ENCODE results near the gene TBC1D3I. TPM values are rescaled to one million over a fixed set of nuclear protein-coding genes. Genes with fewer than 3 reads are reported as not detected.
"Not testable (repeated sequence)": the region's sequence is repeated elsewhere in the genome, so short reads cannot be mapped to it uniquely, and the experiment has no call there.

Gene TBC1D3I
- total and polyA plus RNA-seq, 3 experiments from 2014 or later = 0.20 to 0.51 TPM; not detected in 1

- CTCF ChIA-PET = interaction anchor here (1.0 to 2.3 kb wide), 4 partner anchors 19 to 270 kb away, joined by 3 to 12 read pairs (median 4); no protein-coding TSS in a partner anchor
- POLR2A ChIA-PET = interaction anchor here (1.0 kb wide), 1 partner anchor 19 kb away, joined by 3 read pairs; no protein-coding TSS in a partner anchor
- not testable (repeated sequence) for H3K36me3 Mint-ChIP-seq; H3K36me3 ChIP-seq (ENCODE audit: insufficient read depth, low read length); H3K9me3 Mint-ChIP-seq; H3K4me3 ChIP-seq (ENCODE audit: low read length); H3K27me3 Mint-ChIP-seq; H3K27me3 ChIP-seq (ENCODE audit: insufficient read depth, low read length, poor library complexity, severe bottlenecking); H3K27ac ChIP-seq (ENCODE audit: low read depth, low read length); H3K9me3 ChIP-seq (ENCODE audit: low read length); DNase-seq
- Mint-ChIP-seq H3K4me1 (peaks cover 46 to 83% (median 77%) of the 10 kb centered on the region in 3 donors), H3K27ac (peak overlapping the region; percentile 86 to 99 (median 92)), H3K4me3 (peak overlapping the region; percentile 59 to 94 (median 85))
- H3K4me1 ChIP-seq (ENCODE audit: insufficient read depth, low read length) = peaks cover 35% of the 10 kb centered on the region
Measured at GRCh38 chr17:36211484-36212271, 52.7 kb downstream of the TBC1D3I start.

- not testable (repeated sequence) for H3K27me3 ChIP-seq (ENCODE audit: insufficient read depth, low read length, poor library complexity, severe bottlenecking); H3K4me3 ChIP-seq (ENCODE audit: low read length); H3K9me3 ChIP-seq (ENCODE audit: low read length); H3K27me3 Mint-ChIP-seq; H3K36me3 Mint-ChIP-seq; H3K9me3 Mint-ChIP-seq; H3K27ac ChIP-seq (ENCODE audit: low read depth, low read length); H3K36me3 ChIP-seq (ENCODE audit: insufficient read depth, low read length)
- ChIA-PET POLR2A (interaction anchor here (0.7 to 1.1 kb wide), 2 partner anchors 15 to 28 kb away, joined by 3 read pairs; no protein-coding TSS in a partner anchor), CTCF (interaction anchor here (1.0 to 2.3 kb wide), 4 partner anchors 15 to 271 kb away, joined by 3 to 12 read pairs (median 4); no protein-coding TSS in a partner anchor)
- DNase-seq = peak in 2 of 5 donors; percentile 31 to 67
- Mint-ChIP-seq H3K4me1 (peaks cover 56 to 83% (median 80%) of the 10 kb centered on the region in 3 donors), H3K4me3 (peak within 1 kb of the TSS; percentile 67 to 94 (median 85)), H3K27ac (peak within 1 kb of the TSS; percentile 86 to 99 (median 92))
- H3K4me1 ChIP-seq (ENCODE audit: insufficient read depth, low read length) = peaks cover 39% of the 10 kb centered on the region
Measured at GRCh38 chr17:36210439-36211211, 53.7 kb downstream of the TBC1D3I start, which contains the start of gene CCL4L2. Gene CCL4L2 (plus strand): TSS chr17:36211063.

- no peaks in the 10 kb centered on the region for H3K36me3 Mint-ChIP-seq
- Histone ChIP-seq H3K27me3 (ENCODE audit: insufficient read depth, low read length, poor library complexity, severe bottlenecking) (no peaks in the 10 kb centered on the region), H3K36me3 (ENCODE audit: insufficient read depth, low read length) (no peaks in the 10 kb centered on the region), H3K4me1 (ENCODE audit: insufficient read depth, low read length) (peaks cover 38% of the 10 kb centered on the region), H3K9me3 (ENCODE audit: low read length) (no peaks in the 10 kb centered on the region), H3K27ac (ENCODE audit: low read depth, low read length) (no peak overlapping the region), H3K4me3 (ENCODE audit: low read length) (no peak overlapping the region)
- H3K4me3 Mint-ChIP-seq = peak overlapping the region in 1 of 7 donors; percentile 20
- no peak for DNase-seq
- CTCF ChIA-PET = interaction anchor here (1.8 to 2.3 kb wide), 2 partner anchors 14 to 17 kb away, joined by 4 to 12 read pairs; no protein-coding TSS in a partner anchor
- peak overlapping the region in 5 of 8 donors; percentile 42 to 99 (median 86) for H3K27ac Mint-ChIP-seq
- POLR2A ChIA-PET = no interaction called here
- peaks cover 51 to 83% (median 75%) of the 10 kb centered on the region in 3 donors for H3K4me1 Mint-ChIP-seq
- H3K9me3 Mint-ChIP-seq = no peaks in the 10 kb centered on the region
- H3K27me3 Mint-ChIP-seq = no peaks in the 10 kb centered on the region
Measured at GRCh38 chr17:36209575-36209974, 54.8 kb downstream of the TBC1D3I start.

GRCh38 chr17:36207383-36207782, 57.0 kb downstream of the TBC1D3I start:
- CTCF ChIA-PET; H3K9me3 Mint-ChIP-seq; DNase-seq; H3K27me3 Mint-ChIP-seq; H3K27me3 ChIP-seq (ENCODE audit: insufficient read depth, low read length, poor library complexity, severe bottlenecking); H3K27ac ChIP-seq (ENCODE audit: low read depth, low read length); POLR2A ChIA-PET; H3K36me3 Mint-ChIP-seq; H3K4me3 ChIP-seq (ENCODE audit: low read length); H3K36me3 ChIP-seq (ENCODE audit: insufficient read depth, low read length); H3K9me3 ChIP-seq (ENCODE audit: low read length): not testable (repeated sequence)
- H3K4me1 ChIP-seq (ENCODE audit: insufficient read depth, low read length) = peaks cover 35% of the 10 kb centered on the region
- Mint-ChIP-seq H3K27ac (peak overlapping the region in 2 of 8 donors; percentile 18 to 59), H3K4me1 (peaks cover 48 to 78% (median 68%) of the 10 kb centered on the region in 3 donors), H3K4me3 (peak overlapping the region in 1 of 7 donors; percentile 7)

- Mint-ChIP-seq H3K4me1 (peaks cover 51 to 78% (median 68%) of the 10 kb centered on the region in 3 donors), H3K27ac (peak overlapping the region in 6 of 8 donors; percentile 5 to 81 (median 57)), H3K4me3 (peak overlapping the region in 4 of 7 donors; percentile 10 to 53 (median 41))
- ChIA-PET CTCF (interaction anchor here (1.0 kb wide), 1 partner anchor 20 kb away, joined by 3 read pairs; no protein-coding TSS in a partner anchor), POLR2A (interaction anchor here (1.0 kb wide), 1 partner anchor 15 kb away, joined by 3 read pairs; no protein-coding TSS in a partner anchor)
- H3K4me1 ChIP-seq (ENCODE audit: insufficient read depth, low read length) = peaks cover 42% of the 10 kb centered on the region
- not testable (repeated sequence) for H3K27ac ChIP-seq (ENCODE audit: low read depth, low read length); H3K36me3 ChIP-seq (ENCODE audit: insufficient read depth, low read length); H3K36me3 Mint-ChIP-seq; H3K27me3 ChIP-seq (ENCODE audit: insufficient read depth, low read length, poor library complexity, severe bottlenecking); DNase-seq; H3K4me3 ChIP-seq (ENCODE audit: low read length); H3K9me3 Mint-ChIP-seq; H3K27me3 Mint-ChIP-seq; H3K9me3 ChIP-seq (ENCODE audit: low read length)
Measured at GRCh38 chr17:36206486-36206821, 57.9 kb downstream of the TBC1D3I start.

- Mint-ChIP-seq H3K36me3 (no peaks in the 10 kb centered on the region), H3K4me3 (peak overlapping the region in 5 of 7 donors; percentile 10 to 53 (median 52)), H3K9me3 (no peaks in the 10 kb centered on the region), H3K4me1 (peaks cover 51 to 79% (median 69%) of the 10 kb centered on the region in 3 donors), H3K27ac (peak overlapping the region in 7 of 8 donors; percentile 37 to 84 (median 59)), H3K27me3 (peaks cover 0 to 1% of the 10 kb centered on the region in 2 donors)
- ChIA-PET CTCF (interaction anchor here (1.0 kb wide), 1 partner anchor 20 kb away, joined by 3 read pairs; no protein-coding TSS in a partner anchor), POLR2A (interaction anchor here (1.0 to 1.2 kb wide), 2 partner anchors 13 to 15 kb away, joined by 3 read pairs; no protein-coding TSS in a partner anchor)
- DNase-seq = no peak
- Histone ChIP-seq H3K4me3 (ENCODE audit: low read length) (no peak overlapping the region), H3K4me1 (ENCODE audit: insufficient read depth, low read length) (peaks cover 42% of the 10 kb centered on the region), H3K36me3 (ENCODE audit: insufficient read depth, low read length) (no peaks in the 10 kb centered on the region), H3K27ac (ENCODE audit: low read depth, low read length) (no peak overlapping the region), H3K9me3 (ENCODE audit: low read length) (no peaks in the 10 kb centered on the region), H3K27me3 (ENCODE audit: insufficient read depth, low read length, poor library complexity, severe bottlenecking) (no peaks in the 10 kb centered on the region)
Measured at GRCh38 chr17:36205637-36206485, 58.5 kb downstream of the TBC1D3I start.
